HUDEP-2 (cell line): ENCODE data around the gene POLR3F.
"Not testable (repeated sequence)": the region's sequence is repeated elsewhere in the genome, so short reads cannot be mapped to it uniquely, and the experiment has no call there.

Source experiments
- DNase-seq, 76 experiments: peaks; one replicate each; lab custom pipeline; 2025; ENCODE audit not compliant: unreplicated experiment in 76 of 76; lab: John Stamatoyannopoulos, UW

Gene POLR3F

GRCh38 chr20:18504479-18505060 lies 37.4 kb downstream of the POLR3F start:
- DNase-seq = no peak

- peak in 1 of 76 experiments; percentile 9 for DNase-seq
Observed at GRCh38 chr20:18506744-18507143, 39.6 kb downstream of the POLR3F start.

- DNase-seq = peak; percentile 62 to 99 (median 93)
Observed at GRCh38 chr20:18507218-18508191, 40.3 kb downstream of the POLR3F start, which contains the start of gene SEC23B. TSS of gene SEC23B (plus strand) at chr20:18507940. CDS start at chr20:18510836, 2,896 bp downstream.

GRCh38 chr20:18511571-18511970 lies 44.4 kb downstream of the POLR3F start:
- DNase-seq = no peak

- DNase-seq = no peak
Observed at GRCh38 chr20:18513208-18513607, 46.0 kb downstream of the POLR3F start.

- no peak for DNase-seq
Observed at GRCh38 chr20:18514127-18514526, 46.9 kb downstream of the POLR3F start.

- no peak for DNase-seq
Observed at GRCh38 chr20:18515973-18516372, 48.8 kb downstream of the POLR3F start.

- DNase-seq = not testable (repeated sequence)
Observed at GRCh38 chr20:18522066-18522465, 54.9 kb downstream of the POLR3F start.

- no peak for DNase-seq
Observed at GRCh38 chr20:18523066-18523465, 55.9 kb downstream of the POLR3F start.

- no peak for DNase-seq
Observed at GRCh38 chr20:18524646-18525045, 57.5 kb downstream of the POLR3F start.

GRCh38 chr20:18526761-18527160 lies 59.6 kb downstream of the POLR3F start:
- not testable (repeated sequence) for DNase-seq

- DNase-seq = no peak
Observed at GRCh38 chr20:18527339-18527738, 60.1 kb downstream of the POLR3F start.

- DNase-seq = no peak
Observed at GRCh38 chr20:18527836-18528235, 60.6 kb downstream of the POLR3F start.

- DNase-seq = no peak
Observed at GRCh38 chr20:18529041-18529440, 61.9 kb downstream of the POLR3F start.

GRCh38 chr20:18532626-18533025 lies 65.4 kb downstream of the POLR3F start:
- DNase-seq = no peak

- DNase-seq = no peak
Observed at GRCh38 chr20:18533491-18533890, 66.3 kb downstream of the POLR3F start.

GRCh38 chr20:18533978-18534644 lies 66.9 kb downstream of the POLR3F start:
- no peak for DNase-seq
